HTR-8/SVneo (cell line): Measurements from ENCODE around the gene B4GALT2.

Experiments used
- DNase-seq: peaks from one replicate; pipeline ENCODE4 v3.0.0; 2011; ENCODE audit warnings: low spot score, mixed read lengths; ENCODE audit not compliant: insufficient read length
- FAIRE-seq: peaks from 2 replicates; lab custom pipeline; 2011; peaks lifted over from hg19 to GRCh38; lab: Jason Lieb, UNC

The B4GALT2 gene

GRCh38 chr1:43997295-43997999, 18.4 kb downstream of the B4GALT2 start:
- DNase-seq: no peak
- no peak for FAIRE-seq

GRCh38 chr1:43998000-43998378, 19.0 kb downstream of the B4GALT2 start:
- FAIRE-seq (no peak), DNase-seq (no peak)

GRCh38 chr1:43999455-43999854, 20.4 kb downstream of the B4GALT2 start:
- no peak for DNase-seq
- no peak for FAIRE-seq

- DNase-seq: no peak
- FAIRE-seq: no peak
These were observed 21.2 kb downstream of the B4GALT2 start for GRCh38 chr1:44000122-44000665.

- no peak for FAIRE-seq
These were observed 23.2 kb downstream of the B4GALT2 start for GRCh38 chr1:44002165-44002564.

GRCh38 chr1:44002606-44003157, 23.7 kb downstream of the B4GALT2 start:
- FAIRE-seq: no peak
- no peak for DNase-seq

More at GRCh38 chr1:44002165-44002564, 23.2 kb downstream of the B4GALT2 start:
- DNase-seq: no peak

- FAIRE-seq: no peak
- no peak for DNase-seq
These were observed 29.2 kb downstream of the B4GALT2 start for GRCh38 chr1:44008259-44008658.

- FAIRE-seq (no peak), DNase-seq (no peak)
These were observed 32.0 kb downstream of the B4GALT2 start for GRCh38 chr1:44010935-44011471.

GRCh38 chr1:44012404-44012803, 33.4 kb downstream of the B4GALT2 start:
- DNase-seq (no peak), FAIRE-seq (no peak)

- no peak for FAIRE-seq
- no peak for DNase-seq
These were observed 34.1 kb downstream of the B4GALT2 start for GRCh38 chr1:44012941-44013609.

GRCh38 chr1:44013949-44014348, 34.9 kb downstream of the B4GALT2 start:
- DNase-seq (no peak), FAIRE-seq (no peak)

GRCh38 chr1:44014365-44015104, 35.5 kb downstream of the B4GALT2 start:
- DNase-seq (no peak), FAIRE-seq (no peak)

GRCh38 chr1:44015206-44015605, 36.2 kb downstream of the B4GALT2 start:
- DNase-seq (no peak), FAIRE-seq (no peak)

- no peak for DNase-seq
- no peak for FAIRE-seq
These were observed 37.3 kb downstream of the B4GALT2 start for GRCh38 chr1:44016041-44016889.

GRCh38 chr1:44016890-44017400, 37.9 kb downstream of the B4GALT2 start:
- FAIRE-seq: no peak
- no peak for DNase-seq

GRCh38 chr1:44019466-44019948, 40.5 kb downstream of the B4GALT2 start:
- no peak for FAIRE-seq
- no peak for DNase-seq

- no peak for DNase-seq
- no peak for FAIRE-seq
These were observed 41.5 kb downstream of the B4GALT2 start for GRCh38 chr1:44020464-44020863.

- FAIRE-seq (no peak), DNase-seq (no peak)
These were observed 42.1 kb downstream of the B4GALT2 start for GRCh38 chr1:44021156-44021555.
